Measurements from ENCODE around the gene TUBD1.

The TUBD1 gene

DNA sequence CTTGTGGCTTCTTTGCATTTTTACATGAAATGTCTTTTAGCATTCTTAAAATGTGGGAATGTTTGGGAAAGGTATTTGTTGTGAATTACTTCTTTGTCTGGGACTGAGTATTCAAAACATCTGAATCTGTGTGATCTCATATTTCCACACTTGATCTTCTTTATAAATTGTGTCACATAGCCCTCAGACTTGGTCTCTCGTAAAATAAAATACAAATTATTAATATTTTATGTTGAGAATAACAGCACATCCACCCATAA lies 81.9 kb downstream of the TUBD1 start:
- TF ChIP-seq, protein P1, sequence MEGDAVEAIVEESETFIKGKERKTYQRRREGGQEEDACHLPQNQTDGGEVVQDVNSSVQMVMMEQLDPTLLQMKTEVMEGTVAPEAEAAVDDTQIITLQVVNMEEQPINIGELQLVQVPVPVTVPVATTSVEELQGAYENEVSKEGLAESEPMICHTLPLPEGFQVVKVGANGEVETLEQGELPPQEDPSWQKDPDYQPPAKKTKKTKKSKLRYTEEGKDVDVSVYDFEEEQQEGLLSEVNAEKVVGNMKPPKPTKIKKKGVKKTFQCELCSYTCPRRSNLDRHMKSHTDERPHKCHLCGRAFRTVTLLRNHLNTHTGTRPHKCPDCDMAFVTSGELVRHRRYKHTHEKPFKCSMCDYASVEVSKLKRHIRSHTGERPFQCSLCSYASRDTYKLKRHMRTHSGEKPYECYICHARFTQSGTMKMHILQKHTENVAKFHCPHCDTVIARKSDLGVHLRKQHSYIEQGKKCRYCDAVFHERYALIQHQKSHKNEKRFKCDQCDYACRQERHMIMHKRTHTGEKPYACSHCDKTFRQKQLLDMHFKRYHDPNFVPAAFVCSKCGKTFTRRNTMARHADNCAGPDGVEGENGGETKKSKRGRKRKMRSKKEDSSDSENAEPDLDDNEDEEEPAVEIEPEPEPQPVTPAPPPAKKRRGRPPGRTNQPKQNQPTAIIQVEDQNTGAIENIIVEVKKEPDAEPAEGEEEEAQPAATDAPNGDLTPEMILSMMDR (IDR thresholded peaks at IDR 0.05; ENCODE audit: low read depth, low read length): no peak
- no peak overlapping the region for H3K27ac ChIP-seq
- DNase-seq: no peak

More for the DNA sequence above, 81.9 kb downstream of the TUBD1 start:
- Histone ChIP-seq H3K27me3 (ENCODE audit: insufficient read depth, low read depth, severe bottlenecking) (no peaks in the 10 kb centered on the region), H3K9me3 (ENCODE audit: severe bottlenecking) (no peaks in the 10 kb centered on the region), H3K36me3 (peaks cover 32% of the 10 kb centered on the region), H3K4me3 (ENCODE audit: low read depth, low read length) (no peak overlapping the region)

All from WERI-Rb-1 (cell line).